ENCODE data around the gene TBL3. TPM values are rescaled to one million over a fixed set of nuclear protein-coding genes. Genes with fewer than 3 reads are reported as not detected.
A peak's percentile ranks its signal among the peaks of the same experiment; 100 is the strongest.

Gene TBL3
- total and polyA plus RNA-seq, 9 donors, result 2.1 to 48.0 (median 31.0) TPM

DNA sequence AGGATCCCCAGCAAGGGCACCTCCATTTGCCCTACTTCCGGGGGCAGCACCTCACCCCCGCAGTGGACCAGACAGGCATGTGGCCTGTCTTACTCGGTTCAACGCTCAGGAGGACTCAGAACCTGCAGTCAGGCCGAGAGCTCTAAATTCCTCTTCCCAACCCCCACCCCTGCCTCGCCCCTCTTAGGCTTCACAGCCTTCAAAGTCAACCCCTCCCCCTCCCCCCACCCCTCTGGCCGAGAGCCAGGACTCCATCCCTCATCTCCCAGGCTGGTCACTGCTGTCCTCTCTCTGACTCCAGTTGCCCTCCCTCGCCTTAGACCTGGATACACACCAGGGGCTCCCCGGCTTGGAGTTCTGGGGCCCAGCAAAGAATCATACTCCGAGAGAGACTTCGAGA, 45.6 kb upstream of the TBL3 start:
- no peaks in the 10 kb centered on the region for H3K9me3 ChIP-seq
- no peak overlapping the region for H3K4me3 ChIP-seq
- no peak overlapping the region for H3K27ac ChIP-seq
- H3K4me1 ChIP-seq (ENCODE audit: insufficient read depth), result no peaks in the 10 kb centered on the region
- no peak for DNase-seq
- WGBS, 3 donors, result 51 to 58% (median 57%) methylated on average over 11 of the region's 11 CpGs
- H3K36me3 ChIP-seq, result no peaks in the 10 kb centered on the region
- intact Hi-C loops (cut with DNase I), result loop anchor here in 2 of 4 donors (5.0 kb wide), 1 partner anchor 64 kb away; no protein-coding TSS in a partner anchor
- TF ChIP-seq, protein P1, sequence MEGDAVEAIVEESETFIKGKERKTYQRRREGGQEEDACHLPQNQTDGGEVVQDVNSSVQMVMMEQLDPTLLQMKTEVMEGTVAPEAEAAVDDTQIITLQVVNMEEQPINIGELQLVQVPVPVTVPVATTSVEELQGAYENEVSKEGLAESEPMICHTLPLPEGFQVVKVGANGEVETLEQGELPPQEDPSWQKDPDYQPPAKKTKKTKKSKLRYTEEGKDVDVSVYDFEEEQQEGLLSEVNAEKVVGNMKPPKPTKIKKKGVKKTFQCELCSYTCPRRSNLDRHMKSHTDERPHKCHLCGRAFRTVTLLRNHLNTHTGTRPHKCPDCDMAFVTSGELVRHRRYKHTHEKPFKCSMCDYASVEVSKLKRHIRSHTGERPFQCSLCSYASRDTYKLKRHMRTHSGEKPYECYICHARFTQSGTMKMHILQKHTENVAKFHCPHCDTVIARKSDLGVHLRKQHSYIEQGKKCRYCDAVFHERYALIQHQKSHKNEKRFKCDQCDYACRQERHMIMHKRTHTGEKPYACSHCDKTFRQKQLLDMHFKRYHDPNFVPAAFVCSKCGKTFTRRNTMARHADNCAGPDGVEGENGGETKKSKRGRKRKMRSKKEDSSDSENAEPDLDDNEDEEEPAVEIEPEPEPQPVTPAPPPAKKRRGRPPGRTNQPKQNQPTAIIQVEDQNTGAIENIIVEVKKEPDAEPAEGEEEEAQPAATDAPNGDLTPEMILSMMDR (IDR thresholded peaks at IDR 0.05), result no peak
- TF ChIP-seq POLR2A (IDR thresholded peaks at IDR 0.05), result no peak
- no peak for TF ChIP-seq EP300 (IDR thresholded peaks at IDR 0.05)
- H3K27me3 ChIP-seq, result no peaks in the 10 kb centered on the region

DNA sequence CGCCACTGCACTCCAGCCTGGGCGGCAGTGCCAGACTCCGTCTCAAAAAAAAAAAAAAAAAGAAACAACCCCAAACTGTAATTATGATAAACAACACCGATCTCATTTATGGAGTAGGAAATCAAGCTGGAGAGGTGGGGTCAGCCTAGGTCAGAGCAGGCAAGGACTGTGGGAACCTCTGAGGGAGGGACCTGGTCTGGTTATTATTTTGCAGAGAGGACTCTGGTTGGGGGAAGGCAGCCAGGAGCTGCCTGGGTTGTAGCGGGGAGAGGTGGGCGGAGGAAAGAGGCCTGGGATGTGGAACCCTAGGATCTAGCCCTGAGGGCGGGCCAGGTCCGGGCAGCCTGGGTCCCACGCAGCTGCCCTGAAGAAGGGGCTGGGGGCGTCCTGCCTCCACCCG, 42.7 kb upstream of the TBL3 start:
- intact Hi-C loops (cut with DNase I), result loop anchor here in 3 of 4 donors (2.0 to 5.0 kb wide), 2 partner anchors 64 to 67 kb away; no protein-coding TSS in a partner anchor
- no peaks in the 10 kb centered on the region for H3K36me3 ChIP-seq
- no peaks in the 10 kb centered on the region for H3K9me3 ChIP-seq
- H3K27me3 ChIP-seq, result no peaks in the 10 kb centered on the region
- H3K4me3 ChIP-seq, result peak overlapping the region; percentile 59
- no peaks in the 10 kb centered on the region for H3K4me1 ChIP-seq (ENCODE audit: insufficient read depth)
- TF ChIP-seq, protein P1 (IDR thresholded peaks at IDR 0.05), result no peak
- TF ChIP-seq POLR2A (IDR thresholded peaks at IDR 0.05), result no peak
- no peak for TF ChIP-seq EP300 (IDR thresholded peaks at IDR 0.05)
- 5 to 10% (median 7%) methylated on average over 9 to 11 of the region's 11 CpGs for WGBS, 3 donors
- DNase-seq, result peak in 1 of 5 donors; percentile 53
- no peak overlapping the region for H3K27ac ChIP-seq

DNA sequence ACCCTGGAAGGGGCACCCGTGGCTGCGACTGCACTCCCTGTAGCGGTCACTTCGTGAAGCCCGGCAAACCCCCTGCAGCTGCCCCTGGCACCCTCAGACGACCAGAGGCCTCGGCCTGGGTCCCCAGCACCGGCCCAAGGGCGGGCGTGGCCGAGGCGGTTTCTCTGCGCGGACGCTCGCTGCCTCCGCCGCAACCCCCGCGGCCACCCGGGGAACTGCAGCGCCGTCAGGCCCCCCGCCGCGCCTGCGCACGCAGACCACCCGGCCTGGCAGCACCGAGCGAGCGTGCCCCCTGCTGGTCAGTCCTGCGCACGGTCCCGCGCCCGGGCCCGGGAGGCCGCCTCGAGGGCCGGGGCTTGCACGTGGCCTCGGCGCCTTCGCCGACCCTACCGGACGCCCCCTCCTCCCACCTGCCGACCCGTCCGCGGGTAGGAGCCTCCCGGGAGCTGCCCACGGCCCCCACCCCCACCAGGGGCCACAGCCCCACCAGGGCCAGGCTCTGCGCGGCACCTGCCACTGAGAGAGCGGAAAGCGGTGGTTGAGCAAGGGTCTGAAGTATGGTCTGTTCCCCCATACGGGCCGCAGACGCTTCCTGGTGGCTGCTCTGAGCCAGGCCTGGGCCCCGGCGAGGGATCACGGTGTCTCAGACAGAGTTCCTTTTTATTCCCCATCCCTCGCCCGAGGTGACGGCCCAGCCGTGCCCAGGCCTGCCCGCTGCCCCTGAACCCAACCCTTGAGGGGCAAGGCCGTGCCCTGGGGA, 42.1 kb upstream of the TBL3 start:
- Histone ChIP-seq H3K9me3 (no peaks in the 10 kb centered on the region), H3K36me3 (no peaks in the 10 kb centered on the region), H3K27me3 (no peaks in the 10 kb centered on the region), H3K4me1 (ENCODE audit: insufficient read depth) (no peaks in the 10 kb centered on the region), H3K27ac (no peak overlapping the region), H3K4me3 (peak overlapping the region; percentile 59)
- TF ChIP-seq POLR2A (IDR thresholded peaks at IDR 0.05), result no peak
- TF ChIP-seq, protein P1 (IDR thresholded peaks at IDR 0.05), result peak; percentile 98 to 100 (median 100)
- 7 to 17% (median 11%) methylated on average over 47 to 70 of the region's 70 CpGs for WGBS, 3 donors
- DNase-seq, result peak; percentile 83 to 95 (median 92)
- intact Hi-C loops (cut with DNase I), result loop anchor here in 3 of 4 donors (2.0 to 5.0 kb wide), 2 partner anchors 65 to 67 kb away; no protein-coding TSS in a partner anchor

GRCh38 chr16:1930338-1930720, 41.5 kb upstream of the TBL3 start:
- intact Hi-C loops (cut with DNase I), result no loop called here
- H3K36me3 ChIP-seq, result no peaks in the 10 kb centered on the region
- DNase-seq, result no peak
- H3K27ac ChIP-seq, result no peak overlapping the region
- H3K4me1 ChIP-seq (ENCODE audit: insufficient read depth), result no peaks in the 10 kb centered on the region
- H3K27me3 ChIP-seq, result no peaks in the 10 kb centered on the region
- WGBS, 3 donors, result 48 to 70% (median 59%) methylated on average over 10 of the region's 10 CpGs
- H3K4me3 ChIP-seq, result no peak overlapping the region
- no peaks in the 10 kb centered on the region for H3K9me3 ChIP-seq
- TF ChIP-seq POLR2A (IDR thresholded peaks at IDR 0.05), result no peak
- no peak for TF ChIP-seq EP300 (IDR thresholded peaks at IDR 0.05)
- TF ChIP-seq, protein P1 (IDR thresholded peaks at IDR 0.05), result no peak

Data from ovary (tissue), 9 donors.